Activated naive CD4-positive, alpha-beta T cell treated with anti-CD3 and anti-CD28 coated beads for 36 hours (primary cell): ENCODE measurements around the gene SF1. TPM values are rescaled to one million over a fixed set of nuclear protein-coding genes. Genes with fewer than 3 reads are reported as not detected.

Experiments
- CTCF ChIA-PET: fragments of 350-600 bp; sonication (Branson Sonifier 250); formaldehyde crosslinking; loops from one replicate; lab custom pipeline; 2021; ENCODE audit warnings: antibody characterized with exemption; lab: Charles Lee
- DNase-seq: peaks from one replicate; pipeline ENCODE4 v3.0.0-alpha.2; 2020
- H3K27ac Mint-ChIP-seq: one replicate; pipeline ENCODE4 v1.8.0; 2021; ENCODE audit warnings: mild to moderate bottlenecking, mixed read lengths
- H3K27me3 Mint-ChIP-seq: one replicate; pipeline ENCODE4 v1.8.0; 2021; ENCODE audit warnings: low read depth, mixed read lengths
- H3K36me3 Mint-ChIP-seq: one replicate; pipeline ENCODE4 v1.8.0; 2021; ENCODE audit warnings: low read depth, mixed read lengths
- H3K4me1 Mint-ChIP-seq: one replicate; pipeline ENCODE4 v1.8.0; 2021; ENCODE audit warnings: low read depth, mixed read lengths
- H3K4me3 Mint-ChIP-seq: one replicate; pipeline ENCODE4 v1.8.0; 2021; ENCODE audit warnings: mild to moderate bottlenecking, moderate library complexity, mixed read lengths
- H3K9me3 Mint-ChIP-seq: one replicate; pipeline ENCODE4 v1.8.0; 2021; ENCODE audit warnings: mixed read lengths
- intact Hi-C: fragments of 100-400 bp; cut with micrococcal nuclease; formaldehyde crosslinking; loops from one replicate; pipeline ENCODE4 v1.15.1; 2023
- total RNA-seq, 2 experiments: library from RNA; stranded (reverse); gene quantifications; one replicate each; pipeline ENCODE4 v1.2.3, GENCODE V29; 2021

SF1 gene
- total RNA-seq, 2 experiments from 2014 or later = 303 to 320 TPM

DNA sequence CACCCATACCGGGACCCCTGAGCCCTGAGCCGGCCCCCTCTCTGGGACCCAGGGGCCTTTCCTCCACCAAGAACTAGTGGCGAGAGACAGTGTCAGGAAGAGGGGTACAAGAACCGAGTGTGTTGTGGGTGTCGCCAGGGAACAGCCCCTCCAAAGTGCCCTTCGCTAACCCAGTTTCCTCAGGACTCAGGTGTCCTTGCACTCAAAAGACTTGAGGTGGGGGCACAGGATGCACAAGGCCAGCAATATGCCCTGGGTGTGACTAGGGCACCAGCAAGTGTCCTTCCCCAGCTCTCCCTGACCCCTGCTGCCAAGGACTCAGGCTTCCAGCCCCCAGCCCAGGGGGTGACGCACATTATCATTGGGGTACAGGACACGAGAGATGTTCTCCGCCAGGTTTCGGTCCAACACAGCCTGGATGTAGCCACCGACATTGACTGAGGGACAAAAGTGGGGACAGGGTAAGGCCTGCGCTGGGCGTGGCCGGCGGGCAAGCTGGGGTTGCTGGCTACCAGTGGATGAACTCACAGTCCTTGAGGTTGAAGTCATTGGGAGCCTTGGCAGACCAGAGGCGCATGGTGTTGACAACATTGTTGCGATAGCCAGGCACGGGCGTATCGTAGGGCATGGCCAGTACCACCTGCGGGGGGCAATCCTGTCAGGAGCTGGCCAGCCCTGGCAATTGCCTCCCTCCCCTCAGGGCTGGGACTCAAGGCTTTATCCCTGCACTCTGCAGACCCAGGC is 23.3 kb downstream of the SF1 start:
- H3K36me3 Mint-ChIP-seq = peaks cover 6% of the 10 kb centered on the region
- H3K4me3 Mint-ChIP-seq = no peak overlapping the region
- no peak for DNase-seq
- no peak overlapping the region for H3K27ac Mint-ChIP-seq
- no peaks in the 10 kb centered on the region for H3K27me3 Mint-ChIP-seq
- intact Hi-C loops = no loop called here
- peaks cover 25% of the 10 kb centered on the region for H3K4me1 Mint-ChIP-seq
- H3K9me3 Mint-ChIP-seq = no peaks in the 10 kb centered on the region
- CTCF ChIA-PET = interaction anchor here (0.5 kb wide), 1 partner anchor 17 kb away, joined by 4 read pairs; no protein-coding TSS in a partner anchor

DNA sequence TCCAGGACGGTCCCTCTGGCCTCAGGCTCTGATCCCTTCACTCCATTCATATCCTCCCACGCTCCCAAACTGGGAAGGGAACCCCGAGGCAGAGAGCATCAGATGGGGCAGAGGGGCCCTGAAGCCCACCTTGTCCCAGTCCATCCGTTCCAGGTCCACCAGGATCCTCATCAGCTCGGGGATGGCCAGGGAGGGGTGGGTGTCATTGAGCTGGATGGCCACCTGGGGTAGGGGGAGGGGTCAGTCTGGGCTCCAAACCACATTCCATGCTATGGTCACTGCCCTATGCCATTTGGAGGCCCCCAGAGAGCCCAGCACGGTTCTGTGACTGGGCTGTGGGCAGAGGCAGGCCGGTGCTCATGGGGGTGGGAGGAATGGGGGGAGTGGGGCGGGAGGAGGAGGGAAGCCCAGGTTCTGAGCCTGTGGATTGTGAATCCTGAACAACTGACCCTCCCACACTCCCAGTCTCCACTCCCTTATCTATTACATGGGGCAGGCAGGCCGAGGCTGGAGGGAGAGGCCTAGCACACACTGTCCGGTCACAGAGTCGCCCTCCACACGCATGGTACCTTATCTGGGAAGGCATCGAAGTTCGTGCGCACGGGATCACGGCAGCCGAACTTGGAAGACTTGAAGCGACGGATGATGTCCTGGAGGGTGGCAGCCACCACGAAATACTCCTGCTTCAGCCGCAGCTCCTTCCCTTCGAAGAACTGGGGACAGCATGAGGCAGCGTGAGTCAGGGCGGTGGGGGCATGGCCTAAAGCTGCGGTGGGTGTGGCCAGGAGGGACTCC is 24.0 kb downstream of the SF1 start:
- Mint-ChIP-seq H3K4me3 (no peak overlapping the region), H3K4me1 (peaks cover 20% of the 10 kb centered on the region), H3K27me3 (no peaks in the 10 kb centered on the region), H3K9me3 (no peaks in the 10 kb centered on the region), H3K27ac (no peak overlapping the region), H3K36me3 (peaks cover 6% of the 10 kb centered on the region)
- intact Hi-C loops = no loop called here
- DNase-seq = no peak
- CTCF ChIA-PET = no interaction called here

DNA sequence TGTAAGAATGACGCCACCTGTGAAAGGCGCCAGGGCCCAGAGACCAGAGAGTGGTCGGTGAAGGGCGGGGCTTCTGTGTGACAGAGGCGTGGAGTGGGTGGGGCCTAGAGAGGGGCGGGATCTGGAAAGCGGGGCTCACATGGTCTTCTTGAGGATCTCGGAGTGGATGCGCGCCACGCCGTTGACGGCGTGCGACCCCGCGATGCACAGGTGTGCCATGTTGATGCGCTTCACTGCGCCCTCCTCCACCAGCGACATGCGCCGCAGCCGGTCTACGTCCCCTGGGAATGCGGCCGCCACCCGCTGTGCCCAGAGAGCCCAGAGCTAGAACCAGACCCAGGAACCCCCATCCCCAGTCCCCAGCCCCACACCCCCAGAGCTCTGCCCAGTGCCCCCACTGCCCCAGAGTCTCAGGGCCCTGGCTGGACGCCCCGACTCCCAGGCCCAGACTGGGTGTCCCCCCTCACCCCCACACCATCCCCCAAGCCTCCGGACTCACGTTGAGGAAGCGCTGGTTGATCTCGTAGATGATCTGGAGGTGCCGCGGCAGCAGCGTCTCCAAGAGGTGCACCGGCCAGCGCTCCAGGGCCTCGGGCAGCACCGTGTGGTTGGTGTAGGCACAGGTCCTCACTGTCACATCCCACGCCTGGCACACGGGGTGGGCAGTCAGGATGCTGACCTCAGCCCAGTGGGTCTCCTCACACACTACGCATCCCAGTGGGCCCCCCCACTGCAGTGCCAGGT is 24.8 kb downstream of the SF1 start:
- Mint-ChIP-seq H3K27me3 (no peaks in the 10 kb centered on the region), H3K27ac (no peak overlapping the region), H3K9me3 (no peaks in the 10 kb centered on the region), H3K4me1 (peaks cover 20% of the 10 kb centered on the region), H3K4me3 (no peak overlapping the region), H3K36me3 (peaks cover 6% of the 10 kb centered on the region)
- CTCF ChIA-PET = interaction anchor here (0.6 kb wide), 1 partner anchor 7 kb away, joined by 9 read pairs; no protein-coding TSS in a partner anchor
- no peak for DNase-seq
- intact Hi-C loops = no loop called here

DNA sequence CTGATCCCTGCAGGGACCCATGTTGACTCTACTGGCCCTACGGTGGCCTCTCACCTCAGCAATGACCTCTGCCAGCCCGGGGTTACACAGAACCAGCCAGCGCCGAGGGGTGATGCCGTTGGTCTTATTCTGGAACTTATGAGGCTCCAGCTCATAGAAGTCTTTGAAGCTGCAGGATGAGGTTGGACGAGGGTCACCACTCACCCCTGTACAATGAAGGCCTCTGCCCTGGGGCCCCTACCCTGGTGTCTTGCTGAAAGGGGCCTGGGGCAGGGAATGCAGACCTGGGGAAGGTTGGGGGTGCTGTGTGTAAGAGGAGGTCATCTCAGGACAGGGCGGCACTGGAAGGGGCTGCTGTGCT is 25.3 kb downstream of the SF1 start:
- DNase-seq = no peak
- Mint-ChIP-seq H3K27ac (no peak overlapping the region), H3K4me1 (peaks cover 20% of the 10 kb centered on the region), H3K27me3 (no peaks in the 10 kb centered on the region), H3K4me3 (no peak overlapping the region), H3K9me3 (no peaks in the 10 kb centered on the region), H3K36me3 (peaks cover 6% of the 10 kb centered on the region)
- CTCF ChIA-PET = interaction anchor here (0.6 kb wide), 1 partner anchor 8 kb away, joined by 9 read pairs; no protein-coding TSS in a partner anchor
- intact Hi-C loops = no loop called here

DNA sequence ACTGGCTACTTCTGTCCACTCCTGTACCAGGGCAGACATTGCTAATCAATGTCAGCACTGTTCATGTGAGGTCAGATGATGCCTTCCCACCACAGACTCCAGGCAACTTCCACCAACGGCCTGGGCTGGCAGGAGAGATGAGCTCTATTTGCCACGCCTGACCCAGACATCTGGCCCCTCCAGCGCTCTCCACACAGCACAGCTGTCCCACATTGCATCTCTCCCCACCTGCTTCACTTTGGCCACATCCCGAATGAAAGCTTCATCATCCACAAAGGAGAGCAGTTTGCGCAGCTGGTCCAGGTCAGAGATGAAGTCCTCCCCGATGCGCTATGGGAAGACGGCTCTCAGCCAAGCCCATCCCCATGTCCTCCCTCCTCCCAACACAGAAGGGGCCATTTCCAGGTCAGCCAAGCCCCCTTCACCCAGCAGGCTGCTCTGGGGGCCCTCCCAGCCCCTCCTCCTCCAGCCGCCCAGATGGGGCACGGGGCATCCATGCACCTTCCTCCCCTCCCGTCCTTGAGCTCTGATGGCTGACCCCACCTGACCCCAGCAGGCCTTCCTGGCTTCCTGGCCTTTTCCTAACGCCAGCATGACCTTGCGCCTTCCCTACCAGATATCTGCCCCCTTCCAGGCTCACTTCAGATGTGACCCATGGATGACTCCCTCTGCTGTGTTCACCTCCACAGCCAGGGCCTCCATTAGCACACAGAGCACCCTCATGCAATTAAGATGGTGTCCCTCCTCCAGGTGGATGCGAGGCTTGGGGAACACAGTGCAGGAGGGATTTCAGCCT is 26.0 kb downstream of the SF1 start:
- intact Hi-C loops = no loop called here
- peaks cover 6% of the 10 kb centered on the region for H3K36me3 Mint-ChIP-seq
- H3K27me3 Mint-ChIP-seq = no peaks in the 10 kb centered on the region
- H3K4me1 Mint-ChIP-seq = peaks cover 20% of the 10 kb centered on the region
- no peaks in the 10 kb centered on the region for H3K9me3 Mint-ChIP-seq
- H3K27ac Mint-ChIP-seq = no peak overlapping the region
- CTCF ChIA-PET = interaction anchor here (0.6 to 0.7 kb wide), 2 partner anchors 8 to 24 kb away, joined by 3 to 9 read pairs; no protein-coding TSS in a partner anchor
- H3K4me3 Mint-ChIP-seq = no peak overlapping the region
- no peak for DNase-seq

DNA sequence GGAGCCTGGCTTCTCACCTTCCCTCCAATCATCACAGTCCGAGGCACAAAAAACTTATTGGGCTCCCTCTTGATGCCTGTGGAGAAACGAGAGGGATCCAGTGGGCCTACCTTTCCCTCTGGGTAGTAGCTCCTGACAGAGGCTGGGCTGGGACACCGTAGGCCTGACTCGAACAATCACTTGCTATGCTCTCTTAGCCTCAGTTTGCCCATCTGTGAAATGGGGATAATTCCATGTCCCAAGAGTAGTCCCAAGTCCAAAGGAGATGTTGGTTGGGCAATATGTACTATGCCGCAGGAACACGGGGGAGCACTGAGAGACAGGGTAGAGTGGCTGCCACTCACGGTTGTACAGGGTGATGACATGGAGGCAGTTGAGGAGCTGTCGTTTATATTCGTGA is 26.8 kb downstream of the SF1 start:
- Mint-ChIP-seq H3K27me3 (no peaks in the 10 kb centered on the region), H3K27ac (no peak overlapping the region), H3K4me3 (no peak overlapping the region), H3K4me1 (peaks cover 20% of the 10 kb centered on the region), H3K9me3 (no peaks in the 10 kb centered on the region), H3K36me3 (peaks cover 6% of the 10 kb centered on the region)
- CTCF ChIA-PET = interaction anchor here (0.7 kb wide), 1 partner anchor 25 kb away, joined by 3 read pairs; no protein-coding TSS in a partner anchor
- intact Hi-C loops = no loop called here
- no peak for DNase-seq

DNA sequence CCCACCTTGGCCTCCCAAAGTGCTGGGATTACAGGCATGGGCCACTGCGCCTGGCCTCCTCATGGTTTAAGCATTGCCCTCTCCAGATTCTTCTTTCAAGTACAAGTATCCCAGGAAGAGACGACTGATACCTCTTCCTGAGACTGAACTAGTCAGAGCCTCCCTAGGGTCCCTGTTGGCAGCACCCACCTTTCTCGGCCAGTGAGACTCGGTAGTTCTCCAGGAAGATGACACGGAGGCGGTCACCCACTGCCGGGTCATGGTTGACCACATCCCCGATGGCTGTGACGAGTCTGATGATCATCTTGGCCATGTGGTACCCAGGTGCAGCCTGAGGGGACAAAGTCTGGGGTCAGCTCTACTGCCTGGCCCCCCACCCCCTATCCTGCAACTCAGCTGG is 27.2 kb downstream of the SF1 start:
- Mint-ChIP-seq H3K4me1 (peaks cover 21% of the 10 kb centered on the region), H3K4me3 (no peak overlapping the region), H3K27ac (no peak overlapping the region), H3K27me3 (no peaks in the 10 kb centered on the region), H3K36me3 (peaks cover 6% of the 10 kb centered on the region), H3K9me3 (no peaks in the 10 kb centered on the region)
- intact Hi-C loops = no loop called here
- CTCF ChIA-PET = no interaction called here
- no peak for DNase-seq

DNA sequence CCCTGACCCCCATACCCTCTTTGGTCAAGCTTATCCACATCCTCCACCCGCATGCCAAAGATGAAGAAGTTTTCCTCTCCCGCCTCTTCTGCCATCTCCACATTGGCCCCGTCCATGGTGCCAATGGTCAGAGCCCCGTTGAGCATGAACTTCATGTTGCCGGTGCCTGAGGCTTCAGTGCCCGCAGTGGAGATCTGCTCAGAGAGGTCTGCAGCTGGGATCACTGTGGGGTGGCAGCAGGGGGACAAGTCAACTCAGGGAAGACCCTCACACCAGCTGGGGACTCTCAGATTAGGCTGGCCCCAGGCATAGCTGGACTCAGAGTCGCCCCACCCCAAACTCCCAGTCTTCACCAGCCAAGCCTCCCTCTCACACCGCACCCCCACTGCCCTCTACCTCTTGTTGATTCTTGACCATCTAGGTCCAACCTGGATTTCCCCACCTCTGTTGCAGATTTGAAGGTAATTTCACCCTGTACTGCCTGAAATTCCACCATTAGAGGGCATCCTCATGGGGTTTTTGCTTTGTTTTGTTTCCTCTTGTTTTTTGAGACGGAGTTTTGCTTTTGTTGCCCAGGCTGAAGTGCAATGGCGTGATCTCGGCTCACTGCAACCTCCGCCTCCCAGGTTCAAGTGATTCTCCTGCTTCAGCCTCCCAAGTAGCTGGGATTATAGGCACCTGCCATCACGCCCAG is 27.8 kb downstream of the SF1 start:
- intact Hi-C loops = no loop called here
- peaks cover 6% of the 10 kb centered on the region for H3K36me3 Mint-ChIP-seq
- H3K9me3 Mint-ChIP-seq = no peaks in the 10 kb centered on the region
- H3K4me3 Mint-ChIP-seq = no peak overlapping the region
- peak overlapping the region; percentile 18 for H3K27ac Mint-ChIP-seq
- no peaks in the 10 kb centered on the region for H3K27me3 Mint-ChIP-seq
- peaks cover 24% of the 10 kb centered on the region for H3K4me1 Mint-ChIP-seq
- CTCF ChIA-PET = no interaction called here
- no peak for DNase-seq

DNA sequence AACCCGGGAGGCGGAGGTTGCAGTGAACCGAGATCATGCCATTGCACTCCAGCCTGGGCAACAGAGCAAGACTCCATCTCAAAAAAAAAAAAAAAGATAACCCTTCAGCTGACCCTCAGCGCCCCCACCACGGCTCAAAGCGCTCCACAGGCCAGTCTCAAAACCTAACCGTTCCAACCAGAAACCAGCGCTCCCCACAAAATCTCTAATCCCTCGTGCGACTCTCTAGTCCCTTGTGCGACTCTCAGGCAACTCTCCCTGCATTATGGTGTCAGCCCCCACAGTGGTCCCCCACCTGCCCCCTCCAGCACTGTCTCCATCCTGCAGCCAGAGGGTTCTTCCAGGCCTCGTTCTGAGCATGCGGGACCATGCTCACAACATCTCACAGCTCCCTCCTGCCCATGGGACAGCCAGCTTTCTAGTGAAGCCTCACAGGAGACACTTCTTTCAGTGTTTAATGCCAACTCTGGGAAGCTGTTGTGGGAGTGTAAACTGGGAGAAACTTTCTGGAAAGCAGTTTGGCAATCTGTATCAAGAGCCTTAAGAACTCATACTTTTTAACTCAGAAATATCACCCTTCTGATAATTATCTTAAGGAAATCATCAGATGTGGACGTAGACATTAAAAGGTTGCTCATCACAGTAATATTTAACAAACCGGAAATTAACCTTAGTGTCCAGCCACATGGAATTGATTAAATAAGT is 30.2 kb downstream of the SF1 start:
- CTCF ChIA-PET = interaction anchor here (0.8 to 1.0 kb wide), 2 partner anchors 9 to 30 kb away, joined by 3 to 4 read pairs; partner anchors contain the start of gene SF1
- no peaks in the 10 kb centered on the region for H3K9me3 Mint-ChIP-seq
- peaks cover 6% of the 10 kb centered on the region for H3K27me3 Mint-ChIP-seq
- H3K27ac Mint-ChIP-seq = peak overlapping the region; percentile 39
- DNase-seq = no peak
- intact Hi-C loops = loop anchor here (5.0 kb wide), 1 partner anchor 109 kb away; no protein-coding TSS in a partner anchor
- H3K36me3 Mint-ChIP-seq = peaks cover 6% of the 10 kb centered on the region
- H3K4me1 Mint-ChIP-seq = peaks cover 36% of the 10 kb centered on the region
- no peak overlapping the region for H3K4me3 Mint-ChIP-seq

DNA sequence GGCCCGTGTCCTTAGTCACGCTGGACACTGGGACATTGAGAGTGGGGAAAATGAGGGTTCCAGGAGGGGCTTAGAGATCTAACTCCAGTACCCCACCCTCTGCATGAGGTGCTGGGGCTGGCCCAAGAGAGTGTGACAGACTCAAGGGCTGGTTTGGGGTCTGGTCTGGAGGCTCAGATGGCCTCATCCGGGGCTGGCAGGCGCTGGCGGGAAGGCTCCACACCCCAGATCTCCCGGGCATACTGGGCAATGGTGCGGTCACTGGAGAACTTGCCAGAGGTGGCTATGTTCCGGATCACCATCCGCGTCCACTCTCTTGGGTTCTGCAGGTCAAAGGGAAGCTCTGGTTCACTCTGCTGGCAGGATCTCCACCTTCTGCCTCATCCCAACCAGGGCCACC is 31.9 kb downstream of the SF1 start:
- DNase-seq = no peak
- Mint-ChIP-seq H3K27ac (no peak overlapping the region), H3K36me3 (peaks cover 2% of the 10 kb centered on the region), H3K9me3 (no peaks in the 10 kb centered on the region), H3K4me3 (no peak overlapping the region), H3K4me1 (peaks cover 36% of the 10 kb centered on the region), H3K27me3 (peaks cover 6% of the 10 kb centered on the region)
- intact Hi-C loops = loop anchor here (5.0 kb wide), 1 partner anchor 111 kb away; no protein-coding TSS in a partner anchor
- CTCF ChIA-PET = interaction anchor here (0.6 kb wide), 1 partner anchor 37 kb away, joined by 3 read pairs; no protein-coding TSS in a partner anchor
